Cardiac muscle cell (in vitro differentiated cells and primary cell): Measurements from ENCODE around the gene IARS2. TPM values are rescaled to one million over a fixed set of nuclear protein-coding genes. Genes with fewer than 3 reads are reported as not detected.
"Not testable (repeated sequence)": the region's sequence is repeated elsewhere in the genome, so short reads cannot be mapped to it uniquely, and the experiment has no call there.

Source experiments
- DNase-seq, 2 donors: peaks; one replicate each; pipeline versions ENCODE4 v3.0.0 to v3.0.0-alpha.2; 2010 to 2017; ENCODE audit warnings: low read depth in 1 of 2, low spot score in 1 of 2
- H3K27ac ChIP-seq: fragments of 200-600 bp; sonication (generic); 2 replicates; pipeline ENCODE4 v1.5.1; 2016
- H3K27me3 ChIP-seq: fragments of 200-600 bp; sonication (generic); 2 replicates; pipeline ENCODE4 v1.6.0; 2016; ENCODE audit warnings: control low read depth
- H3K36me3 ChIP-seq: fragments of 200-600 bp; sonication (generic); 2 replicates; pipeline ENCODE4 v1.5.1; 2016; ENCODE audit warnings: control low read depth
- H3K4me1 ChIP-seq: fragments of 200-600 bp; sonication (generic); 2 replicates; pipeline ENCODE4 v1.8.1; 2017; ENCODE audit warnings: low read depth, mild to moderate bottlenecking, mixed run types
- H3K4me3 ChIP-seq: fragments of 200-600 bp; sonication (generic); 2 replicates; pipeline ENCODE4 v1.5.1; 2016; ENCODE audit warnings: mild to moderate bottlenecking
- H3K9me3 ChIP-seq: fragments of 200-600 bp; sonication (generic); 2 replicates; pipeline ENCODE4 v1.5.1; 2017; ENCODE audit warnings: low read depth, mild to moderate bottlenecking, control low read depth
- CTCF ChIP-seq: IDR thresholded peaks from 2 replicates; pipeline ENCODE4 v1.5.1; 2012; ENCODE audit warnings: low read depth, mild to moderate bottlenecking, low read length
- polyA plus RNA-seq: library from polyadenylated mRNA; unstranded; fragments of >200 nt; fragmentation: Nextera tagmentation; extraction: Ambion mirVana; gene quantifications from 2 replicates; pipeline ENCODE4 v1.2.1, GENCODE V29; 2016
- total RNA-seq: library from RNA; depleted of rRNA; stranded (reverse); fragments of >200 nt; gene quantifications from 2 replicates; pipeline ENCODE4 v1.2.3, GENCODE V29; 2016

IARS2 gene
- total and polyA plus RNA-seq, 2 experiments from 2014 or later = 71.7 to 91.4 TPM

- Histone ChIP-seq H3K36me3 (peaks cover 4% of the 10 kb centered on the region), H3K27me3 (no peaks in the 10 kb centered on the region), H3K4me3 (no peak overlapping the region), H3K9me3 (no peaks in the 10 kb centered on the region), H3K27ac (no peak overlapping the region), H3K4me1 (no peaks in the 10 kb centered on the region)
- peak in 1 of 2 donors; percentile 10 for DNase-seq
- no peak for TF ChIP-seq CTCF
Measured at GRCh38 chr1:220084460-220084859, 9.5 kb upstream of the IARS2 start.

DNA sequence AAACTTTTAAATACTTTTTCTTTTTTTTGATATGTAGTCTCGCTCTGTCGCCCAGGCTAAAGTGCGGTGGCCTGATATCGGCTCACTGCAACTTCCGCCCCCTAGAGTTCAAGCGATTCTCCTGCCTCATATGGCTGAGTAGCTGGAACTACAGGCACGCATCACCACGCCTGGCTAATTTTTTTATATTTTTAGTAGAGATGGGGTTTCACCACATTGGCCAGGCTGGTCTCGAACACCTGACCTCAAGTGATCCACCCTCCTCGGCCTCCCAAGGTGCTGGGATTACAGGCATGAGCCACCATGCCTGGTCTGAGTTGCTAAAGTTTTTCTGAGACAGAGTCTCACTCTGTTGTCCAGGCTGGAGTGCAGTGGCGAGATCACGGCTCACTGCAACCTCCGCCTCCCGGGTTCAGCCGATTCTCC lies 7.7 kb upstream of the IARS2 start:
- not testable (repeated sequence) for H3K27me3 ChIP-seq, H3K36me3 ChIP-seq, H3K4me3 ChIP-seq, DNase-seq, H3K9me3 ChIP-seq, H3K4me1 ChIP-seq, H3K27ac ChIP-seq

DNA sequence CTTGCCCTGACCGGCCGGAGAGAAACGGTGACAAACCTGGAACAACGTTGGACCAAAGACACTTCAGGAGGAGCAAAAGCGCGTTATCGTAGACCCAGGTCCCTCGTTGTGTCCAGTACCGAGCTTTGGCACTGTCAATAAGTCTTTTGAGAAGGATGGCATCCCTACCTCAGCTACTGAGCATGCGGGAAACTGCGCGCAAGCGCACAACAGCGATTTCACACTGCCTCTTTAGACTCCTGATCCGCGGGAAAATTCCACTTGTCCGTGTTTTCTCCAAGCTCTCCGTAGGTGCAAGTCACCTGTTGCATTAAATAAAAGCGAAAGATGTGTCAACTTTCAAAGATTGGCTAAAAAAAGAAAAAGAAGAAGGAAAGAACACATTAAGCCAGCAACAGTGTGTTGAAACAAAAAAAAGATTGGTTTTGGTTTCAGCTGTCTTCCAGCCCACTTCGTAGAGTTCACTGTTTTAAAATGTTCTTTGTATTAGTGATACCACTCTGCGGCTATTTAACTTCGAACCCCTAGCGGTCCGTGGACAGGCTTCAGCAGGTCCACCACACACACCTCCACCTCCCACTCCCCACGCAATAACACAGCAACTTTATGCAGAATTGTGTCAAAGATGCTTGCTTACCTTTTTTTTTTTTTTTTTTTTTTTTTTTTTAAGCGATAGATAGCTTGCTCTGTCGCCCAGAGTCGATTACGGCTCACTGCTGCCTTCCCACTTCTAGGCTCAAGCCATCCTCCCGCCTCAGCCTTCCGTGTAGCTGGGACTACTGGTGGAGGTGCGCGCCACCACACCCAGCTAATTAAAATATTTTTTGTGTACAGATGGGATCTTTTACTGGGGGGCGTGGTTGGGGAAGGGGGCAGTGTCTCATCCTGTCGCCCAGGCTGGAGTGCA lies 4.0 kb upstream of the IARS2 start, which contains the start of gene BPNT1:
TSS of gene BPNT1 (minus strand) at position 139 of the 907 bp plus-strand sequence. CDS start 9,942 bp downstream, outside the sequence.
- Histone ChIP-seq H3K27ac (no peak within 1 kb of the TSS), H3K4me3 (peak within 1 kb of the TSS; percentile 65), H3K9me3 (no peaks in the 10 kb centered on the region), H3K4me1 (peaks cover 4% of the 10 kb centered on the region), H3K27me3 (no peaks in the 10 kb centered on the region), H3K36me3 (no peaks in the 10 kb centered on the region)
- peak; percentile 94 to 95 for DNase-seq
- TF ChIP-seq CTCF = no peak

GRCh38 chr1:220092694-220093093 lies 1.2 kb upstream of the IARS2 start:
- DNase-seq = no peak
- no peak overlapping the region for H3K27ac ChIP-seq
- peaks cover 13% of the 10 kb centered on the region for H3K4me1 ChIP-seq
- no peak overlapping the region for H3K4me3 ChIP-seq
- no peak for TF ChIP-seq CTCF
- H3K27me3 ChIP-seq = no peaks in the 10 kb centered on the region
- peaks cover 5% of the 10 kb centered on the region for H3K36me3 ChIP-seq
- H3K9me3 ChIP-seq = no peaks in the 10 kb centered on the region

DNA sequence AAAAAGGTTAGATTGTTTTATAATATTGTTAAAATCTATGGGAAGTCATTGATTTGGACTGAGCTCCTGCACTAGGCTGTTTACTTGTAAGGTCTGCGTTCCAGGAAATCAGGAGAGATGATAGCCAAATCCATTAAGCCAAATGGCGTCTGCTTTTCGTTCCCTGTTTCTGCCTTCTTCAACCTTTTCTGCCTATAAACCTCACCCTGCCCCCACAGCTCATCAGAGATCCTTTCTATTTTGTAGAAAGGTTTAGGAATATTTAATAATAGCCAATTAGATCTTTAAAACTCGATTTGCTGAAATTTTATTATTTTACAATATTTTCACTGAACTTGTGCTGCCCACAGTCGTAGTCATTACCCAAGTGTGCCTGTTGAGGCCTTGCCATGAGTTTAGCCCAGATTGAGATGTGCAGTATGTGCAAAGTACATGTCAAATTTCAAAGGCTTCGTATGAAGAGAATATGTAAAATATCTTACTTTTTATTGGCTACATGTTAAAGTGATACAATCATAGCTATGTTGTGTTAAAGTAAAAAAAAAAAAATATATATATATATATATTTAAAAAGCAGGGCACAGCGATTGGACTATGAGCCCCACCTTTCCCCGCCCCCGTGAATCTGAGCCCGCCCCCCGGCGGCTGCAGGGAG lies 444 bp upstream of the IARS2 start:
- H3K36me3 ChIP-seq = peaks cover 13% of the 10 kb centered on the region
- peak; percentile 5 to 6 for DNase-seq
- TF ChIP-seq CTCF = no peak
- H3K9me3 ChIP-seq = no peaks in the 10 kb centered on the region
- H3K27me3 ChIP-seq = no peaks in the 10 kb centered on the region
- peak overlapping the region; percentile 26 for H3K27ac ChIP-seq
- H3K4me1 ChIP-seq = peaks cover 13% of the 10 kb centered on the region
- H3K4me3 ChIP-seq = peak overlapping the region; percentile 57

DNA sequence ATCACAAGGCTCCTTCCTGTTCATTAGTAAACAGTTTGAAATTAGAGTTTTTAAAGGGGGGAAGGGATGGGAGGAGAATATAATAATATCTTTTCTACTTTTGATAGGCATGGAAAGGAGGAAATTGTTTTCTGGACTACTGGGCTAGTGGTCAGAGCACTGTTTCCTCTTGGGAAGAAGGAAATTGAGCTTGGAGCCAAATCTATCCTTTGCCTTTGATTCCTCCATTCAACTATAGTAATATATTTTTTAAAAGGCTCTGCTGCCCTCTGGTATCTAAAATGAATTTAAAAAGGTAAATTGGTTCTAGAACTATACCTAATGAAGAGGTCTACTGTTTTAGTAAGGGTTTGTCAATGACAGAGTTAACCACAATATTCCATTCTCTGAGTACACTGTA lies 5.9 kb downstream of the IARS2 start:
- H3K9me3 ChIP-seq = no peaks in the 10 kb centered on the region
- no peak for DNase-seq
- H3K27me3 ChIP-seq = no peaks in the 10 kb centered on the region
- no peak overlapping the region for H3K27ac ChIP-seq
- peaks cover 63% of the 10 kb centered on the region for H3K36me3 ChIP-seq
- no peak overlapping the region for H3K4me3 ChIP-seq
- H3K4me1 ChIP-seq = peaks cover 9% of the 10 kb centered on the region
- TF ChIP-seq CTCF = no peak

GRCh38 chr1:220110473-220110872 lies 16.5 kb downstream of the IARS2 start:
- not testable (repeated sequence) for H3K4me3 ChIP-seq, H3K27ac ChIP-seq, DNase-seq, H3K4me1 ChIP-seq, H3K9me3 ChIP-seq, H3K27me3 ChIP-seq
- H3K36me3 ChIP-seq = peaks cover 56% of the 10 kb centered on the region

DNA sequence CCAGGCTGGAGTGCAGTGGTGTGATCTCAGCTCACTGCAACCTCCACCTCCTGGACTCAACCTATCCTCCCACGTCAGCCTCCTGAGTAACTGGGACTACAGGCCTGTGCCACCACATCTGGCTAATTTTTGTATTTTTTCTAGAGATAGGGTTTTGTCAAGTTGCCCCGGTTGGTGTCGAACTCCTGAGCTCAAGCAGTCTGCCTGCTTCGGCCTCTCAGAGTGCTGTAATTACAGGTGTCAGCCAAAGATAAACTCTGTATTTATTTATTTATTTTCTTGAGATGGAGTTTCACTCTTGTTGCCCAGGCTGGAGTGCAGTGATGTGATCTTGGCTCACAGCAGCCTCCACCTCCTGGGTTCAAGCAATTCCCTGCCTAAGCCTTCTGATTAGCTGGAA lies 18.7 kb downstream of the IARS2 start:
- not testable (repeated sequence) for H3K27ac ChIP-seq, H3K27me3 ChIP-seq, DNase-seq, H3K4me1 ChIP-seq, H3K4me3 ChIP-seq, H3K9me3 ChIP-seq
- H3K36me3 ChIP-seq = peaks cover 53% of the 10 kb centered on the region
